Measurements from ENCODE around the gene MDM4. TPM values are rescaled to one million over a fixed set of nuclear protein-coding genes. Genes with fewer than 3 reads are reported as not detected.

Gene MDM4, protein sequence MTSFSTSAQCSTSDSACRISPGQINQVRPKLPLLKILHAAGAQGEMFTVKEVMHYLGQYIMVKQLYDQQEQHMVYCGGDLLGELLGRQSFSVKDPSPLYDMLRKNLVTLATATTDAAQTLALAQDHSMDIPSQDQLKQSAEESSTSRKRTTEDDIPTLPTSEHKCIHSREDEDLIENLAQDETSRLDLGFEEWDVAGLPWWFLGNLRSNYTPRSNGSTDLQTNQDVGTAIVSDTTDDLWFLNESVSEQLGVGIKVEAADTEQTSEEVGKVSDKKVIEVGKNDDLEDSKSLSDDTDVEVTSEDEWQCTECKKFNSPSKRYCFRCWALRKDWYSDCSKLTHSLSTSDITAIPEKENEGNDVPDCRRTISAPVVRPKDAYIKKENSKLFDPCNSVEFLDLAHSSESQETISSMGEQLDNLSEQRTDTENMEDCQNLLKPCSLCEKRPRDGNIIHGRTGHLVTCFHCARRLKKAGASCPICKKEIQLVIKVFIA
- polyA plus RNA-seq (ENCODE audit: insufficient read length in 12 of 12): 100 to 1,000 TPM in 1 of 12 donors, 10 to 100 TPM in 11; 15.5 to 296 (median 39.9) TPM
- long read RNA-seq, donor 1, full-length matches to known transcripts: 2 of 2 reads
- long read RNA-seq, donor 1, partial matches to known transcripts: 0 of 2 reads
- long read RNA-seq, donor 1, other reads (novel, unspliced or antisense): 0 of 2 reads
- long read RNA-seq, donor 2: 0 reads
- long read RNA-seq, donor 3, full-length matches to known transcripts: 6 of 14 reads
- long read RNA-seq, donor 3, partial matches to known transcripts: 8 of 14 reads
- long read RNA-seq, donor 3, other reads (novel, unspliced or antisense): 0 of 14 reads
- long read RNA-seq, donor 4, full-length matches to known transcripts: 1 of 1 reads
- long read RNA-seq, donor 4, partial matches to known transcripts: 0 of 1 reads
- long read RNA-seq, donor 4, other reads (novel, unspliced or antisense): 0 of 1 reads
- long read RNA-seq, donor 5, full-length matches to known transcripts: 3 of 14 reads
- long read RNA-seq, donor 5, partial matches to known transcripts: 11 of 14 reads
- long read RNA-seq, donor 5, other reads (novel, unspliced or antisense): 0 of 14 reads
- long read RNA-seq, donor 6: 0 reads
- long read RNA-seq, donor 7, full-length matches to known transcripts: 5 of 5 reads
- long read RNA-seq, donor 7, partial matches to known transcripts: 0 of 5 reads
- long read RNA-seq, donor 7, other reads (novel, unspliced or antisense): 0 of 5 reads
- long read RNA-seq, donor 8, full-length matches to known transcripts: 3 of 3 reads
- long read RNA-seq, donor 8, partial matches to known transcripts: 0 of 3 reads
- long read RNA-seq, donor 8, other reads (novel, unspliced or antisense): 0 of 3 reads
- long read RNA-seq, donor 9, full-length matches to known transcripts: 2 of 2 reads
- long read RNA-seq, donor 9, partial matches to known transcripts: 0 of 2 reads
- long read RNA-seq, donor 9, other reads (novel, unspliced or antisense): 0 of 2 reads
- long read RNA-seq, donor 10: 0 reads
- long read RNA-seq, donor 11: 0 reads

GRCh38 chr1:204516180-204516879 is at the start of gene MDM4:
Gene MDM4 (plus strand): TSS chr1:204516406. CDS start chr1:204525519, 9,113 bp downstream.
- peak; percentile 96 for DNase-seq

- DNase-seq: no peak
Observed at GRCh38 chr1:204466416-204467405, 49.5 kb upstream of the MDM4 start.

DNA sequence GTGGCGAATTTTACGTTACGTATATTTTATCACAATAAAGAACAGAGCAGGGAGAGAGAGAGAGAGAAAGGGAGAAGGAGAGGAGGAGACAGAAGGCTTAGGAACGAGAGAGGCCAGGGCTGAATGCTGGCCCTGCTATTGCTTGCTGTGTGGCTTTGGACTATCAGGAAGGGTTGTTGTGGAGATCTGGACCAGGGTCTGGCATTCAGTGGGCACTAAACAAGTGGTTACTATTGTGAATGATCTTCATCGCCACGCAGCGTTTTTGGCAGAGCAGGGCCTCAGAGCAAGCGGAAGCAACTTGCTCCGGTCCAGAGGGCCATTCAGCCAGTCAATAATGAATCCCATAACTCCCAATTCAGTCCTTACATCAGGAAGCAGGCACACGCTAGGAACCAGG is 48.0 kb upstream of the MDM4 start:
- no peak for DNase-seq

GRCh38 chr1:204468766-204469302 is 47.4 kb upstream of the MDM4 start:
- no peak for DNase-seq

GRCh38 chr1:204469304-204469703 is 46.9 kb upstream of the MDM4 start:
- no peak for DNase-seq

DNA sequence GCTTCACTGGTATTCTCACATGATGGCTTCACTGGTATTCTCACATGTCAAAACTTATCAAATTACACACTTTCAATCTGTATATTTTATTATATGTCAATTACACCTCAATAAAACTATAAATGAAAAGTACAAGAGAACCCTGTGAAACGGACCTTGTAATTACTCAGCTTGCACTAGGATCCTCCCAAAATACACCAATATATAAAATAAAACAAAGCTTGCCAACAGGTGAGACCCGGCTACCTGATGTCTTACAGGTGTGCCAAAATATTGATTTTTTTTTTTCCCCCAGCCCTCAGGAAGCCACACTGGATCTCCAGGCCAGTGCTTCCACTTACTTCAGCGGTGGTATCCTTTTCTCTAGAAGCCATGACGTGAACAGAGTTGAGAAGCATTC is 44.5 kb upstream of the MDM4 start:
- no peak for DNase-seq

GRCh38 chr1:204472660-204473059 is 43.5 kb upstream of the MDM4 start:
- DNase-seq: no peak

- no peak for DNase-seq
Observed at GRCh38 chr1:204473400-204473965, 42.7 kb upstream of the MDM4 start.

DNA sequence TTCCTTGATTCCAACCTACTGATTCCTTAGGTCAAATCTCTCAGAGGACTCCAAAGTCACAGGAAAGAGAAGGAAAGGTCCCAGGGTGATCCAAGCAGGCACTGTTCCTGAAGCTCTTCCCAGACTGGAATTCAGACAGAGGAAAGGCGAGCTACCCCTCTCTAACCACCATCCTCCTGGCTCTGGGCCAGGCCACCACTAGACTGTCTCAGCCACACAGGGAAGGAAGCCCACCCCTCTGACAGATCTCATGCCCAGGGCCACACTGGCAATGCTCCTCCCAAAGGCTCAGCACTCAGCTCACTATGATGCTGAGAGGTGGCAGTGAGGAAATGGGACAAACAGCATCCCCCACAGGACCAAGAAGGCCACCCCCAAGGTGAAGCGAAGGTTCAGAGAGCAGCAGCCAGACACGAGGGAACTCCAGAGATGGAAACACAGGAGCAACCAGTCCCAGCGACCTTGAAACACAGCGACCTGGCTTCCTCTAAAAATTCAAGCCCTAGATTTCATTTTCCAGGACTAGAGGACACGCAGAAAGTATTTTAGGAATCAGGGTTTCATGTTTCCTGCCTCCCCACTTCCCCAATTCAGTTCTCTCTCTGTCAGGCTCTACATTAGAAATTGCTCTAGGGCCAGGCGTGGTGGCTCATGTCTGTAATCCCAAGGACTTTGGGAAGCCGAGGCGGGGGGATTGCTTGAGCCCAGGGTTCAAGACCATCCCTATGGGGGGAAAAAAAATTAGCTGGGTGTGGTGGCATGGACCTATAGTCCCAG is 40.4 kb upstream of the MDM4 start:
- DNase-seq: no peak

- no peak for DNase-seq
Observed at GRCh38 chr1:204476563-204476962, 39.6 kb upstream of the MDM4 start.

GRCh38 chr1:204477036-204477740 is 39.0 kb upstream of the MDM4 start:
- no peak for DNase-seq

GRCh38 chr1:204478172-204478899 is 37.9 kb upstream of the MDM4 start:
- no peak for DNase-seq

GRCh38 chr1:204478921-204479320 is 37.3 kb upstream of the MDM4 start:
- DNase-seq: no peak

- no peak for DNase-seq
Observed at GRCh38 chr1:204479387-204480136, 36.6 kb upstream of the MDM4 start.

DNA sequence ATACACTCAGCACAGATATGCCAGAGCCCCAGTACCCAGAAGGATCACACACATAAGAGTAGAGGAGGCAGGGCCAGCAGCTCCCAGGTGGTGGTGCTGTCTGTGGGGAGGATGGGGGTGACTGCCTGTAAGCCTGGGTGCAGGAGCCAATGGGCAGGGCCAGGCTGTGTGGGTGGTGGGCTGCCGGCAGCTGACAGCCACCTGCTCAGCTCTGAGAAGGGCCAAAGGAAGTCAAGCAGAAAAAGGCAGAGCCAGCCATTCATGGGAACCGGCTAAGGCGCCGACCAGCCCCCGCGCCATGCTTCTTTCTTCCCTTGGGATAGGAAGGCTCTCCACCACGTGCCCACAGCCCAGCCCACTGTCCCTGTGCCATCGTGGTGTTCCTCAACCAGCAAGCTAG is 35.7 kb upstream of the MDM4 start:
- DNase-seq: no peak

- no peak for DNase-seq
Observed at GRCh38 chr1:204483791-204484190, 32.4 kb upstream of the MDM4 start.
